Endometrium (tissue), 2 donors: Measurements from ENCODE around the gene CD1C.
"Not testable (repeated sequence)": the region's sequence is repeated elsewhere in the genome, so short reads cannot be mapped to it uniquely, and the experiment has no call there.

Source experiments
- FAIRE-seq: peaks from 2 replicates; lab custom pipeline; 2012; peaks lifted over from hg19 to GRCh38; lab: Jason Lieb, UNC
- donor health status: control.
- donor health status: control.

The CD1C gene

GRCh38 chr1:158289811-158290210, at the start of gene CD1C:
Gene CD1C (plus strand): TSS chr1:158289923. CDS start chr1:158290065, 142 bp downstream.
- FAIRE-seq = no peak

DNA sequence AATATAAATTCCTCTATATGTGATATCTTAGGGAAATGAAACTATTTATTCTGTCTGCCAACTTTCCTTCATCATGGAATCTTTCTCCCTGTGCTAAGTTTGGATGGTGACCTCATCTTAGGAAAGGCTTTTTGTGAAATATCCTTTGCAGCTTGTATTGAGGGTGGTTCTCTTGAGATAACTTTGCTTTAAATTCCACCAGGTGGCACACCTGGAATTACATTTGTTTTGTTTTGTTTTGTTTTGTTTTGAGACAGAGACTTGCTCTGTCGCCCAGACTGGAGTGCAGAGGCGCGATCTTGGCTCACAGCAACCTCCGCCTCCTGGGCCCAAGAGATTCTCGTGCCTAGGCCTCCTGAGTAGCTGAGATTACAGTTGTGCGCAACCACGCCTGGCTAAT, 43.1 kb upstream of the CD1C start:
- no peak for FAIRE-seq

DNA sequence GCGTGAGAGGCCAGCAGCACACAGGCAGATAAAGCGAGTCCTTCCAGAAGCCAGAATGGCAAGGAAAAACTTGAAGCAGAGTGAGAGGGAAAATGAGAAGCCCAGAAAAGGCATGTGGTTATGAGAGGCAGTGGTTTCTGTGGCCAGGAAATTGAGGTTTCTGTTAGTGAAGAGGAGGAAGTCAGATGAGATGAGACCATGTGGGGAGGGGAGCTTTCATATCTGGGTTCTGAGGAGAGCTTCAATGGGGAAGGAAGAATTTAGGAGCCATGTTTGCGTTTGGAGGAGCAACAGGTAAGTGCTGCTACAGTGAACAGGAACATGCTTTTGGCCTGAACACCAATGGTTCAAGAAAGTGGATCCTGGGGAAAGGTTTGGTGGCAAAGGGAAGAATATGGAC, 41.6 kb upstream of the CD1C start:
- FAIRE-seq = no peak

DNA sequence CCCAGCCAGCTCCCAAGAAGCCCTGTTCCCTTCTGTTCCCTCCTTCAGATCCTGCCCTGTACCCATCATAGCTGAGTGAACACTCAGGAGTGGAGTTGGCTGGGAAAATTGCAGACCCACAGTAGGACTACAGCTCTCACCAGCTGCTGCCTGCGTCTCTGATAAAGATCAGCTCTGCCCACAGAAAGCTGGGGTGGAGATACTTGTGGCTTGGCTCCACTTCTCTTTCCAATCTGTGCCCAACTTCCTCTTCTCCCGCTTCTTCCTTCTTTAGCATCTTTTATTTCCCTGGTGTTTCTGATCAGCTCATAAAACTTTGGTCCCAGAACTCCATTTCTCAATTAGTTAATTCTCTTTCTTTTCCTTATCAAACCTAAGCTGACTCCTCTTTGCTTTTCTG, 41.0 kb upstream of the CD1C start:
- FAIRE-seq = no peak

DNA sequence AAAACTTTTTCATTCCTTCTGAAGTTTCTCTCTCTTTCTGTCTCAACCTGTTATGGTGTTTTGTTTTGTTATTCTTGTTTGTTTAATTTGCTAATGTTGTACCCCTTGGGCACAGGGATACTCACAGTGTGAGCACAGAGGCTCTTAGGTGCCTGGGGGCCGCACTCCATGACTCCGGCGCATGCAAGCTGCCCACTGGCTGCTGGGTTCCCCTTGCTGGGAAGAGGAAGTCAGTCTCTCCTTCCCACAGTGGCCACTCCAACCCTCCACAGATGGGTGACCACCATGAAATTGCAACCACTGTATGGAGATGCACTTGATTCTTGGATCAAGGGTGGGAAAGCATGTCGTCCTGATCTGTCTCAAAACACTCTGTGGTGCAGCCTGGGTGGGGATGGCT, 40.1 kb upstream of the CD1C start:
- FAIRE-seq = no peak

GRCh38 chr1:158251163-158251562, 38.6 kb upstream of the CD1C start:
- no peak for FAIRE-seq

- FAIRE-seq = no peak
Measured at GRCh38 chr1:158255656-158256055, 34.1 kb upstream of the CD1C start.

DNA sequence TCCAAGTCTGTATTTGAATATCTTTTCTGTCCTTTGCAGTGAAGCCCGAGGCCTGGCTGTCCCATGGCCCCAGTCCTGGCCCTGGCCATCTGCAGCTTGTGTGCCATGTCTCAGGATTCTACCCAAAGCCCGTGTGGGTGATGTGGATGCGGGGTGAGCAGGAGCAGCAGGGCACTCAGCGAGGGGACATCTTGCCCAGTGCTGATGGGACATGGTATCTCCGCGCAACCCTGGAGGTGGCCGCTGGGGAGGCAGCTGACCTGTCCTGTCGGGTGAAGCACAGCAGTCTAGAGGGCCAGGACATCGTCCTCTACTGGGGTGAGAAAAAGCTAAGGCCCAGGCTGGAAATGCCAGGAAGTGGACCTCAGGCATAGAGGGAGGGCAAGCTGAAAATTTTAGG, 33.0 kb upstream of the CD1C start:
- not testable (repeated sequence) for FAIRE-seq

DNA sequence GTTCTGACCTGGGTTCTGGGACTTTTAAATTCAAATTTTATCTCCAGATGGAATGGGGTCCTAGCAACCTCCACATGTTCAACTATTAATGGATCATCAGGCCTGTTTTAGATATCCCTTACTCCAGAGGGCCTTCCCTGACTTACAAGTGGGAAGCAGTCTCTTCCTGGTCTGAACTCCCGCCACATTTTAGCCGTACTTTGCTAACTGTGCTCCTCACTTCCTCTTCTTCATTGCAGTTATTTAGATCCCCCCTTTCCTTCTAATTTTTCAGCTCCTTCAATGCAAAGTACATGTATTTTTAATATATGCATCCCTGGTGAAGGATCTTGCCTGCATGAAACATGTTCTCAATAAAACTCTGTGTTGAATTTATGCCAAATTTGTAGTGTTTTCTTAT, 31.8 kb upstream of the CD1C start:
- no peak for FAIRE-seq

DNA sequence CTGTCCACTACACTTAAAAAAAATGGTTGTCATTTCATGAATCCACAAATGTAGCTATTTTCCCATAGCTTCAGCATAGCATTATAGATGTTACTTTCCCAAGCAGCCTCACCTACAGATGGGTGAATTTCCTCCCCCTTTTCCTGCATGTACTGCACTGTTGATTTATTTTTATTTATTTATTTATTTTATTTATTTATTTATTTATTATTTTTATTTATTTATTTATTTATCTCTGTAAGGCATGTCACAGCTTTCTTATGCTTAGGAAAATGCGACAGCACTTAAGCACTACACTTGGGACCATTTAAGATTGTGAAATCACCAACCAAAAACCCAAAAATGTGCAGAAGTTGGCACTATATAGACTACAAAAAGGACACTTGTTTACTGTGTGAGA, 30.6 kb upstream of the CD1C start:
- FAIRE-seq = no peak

DNA sequence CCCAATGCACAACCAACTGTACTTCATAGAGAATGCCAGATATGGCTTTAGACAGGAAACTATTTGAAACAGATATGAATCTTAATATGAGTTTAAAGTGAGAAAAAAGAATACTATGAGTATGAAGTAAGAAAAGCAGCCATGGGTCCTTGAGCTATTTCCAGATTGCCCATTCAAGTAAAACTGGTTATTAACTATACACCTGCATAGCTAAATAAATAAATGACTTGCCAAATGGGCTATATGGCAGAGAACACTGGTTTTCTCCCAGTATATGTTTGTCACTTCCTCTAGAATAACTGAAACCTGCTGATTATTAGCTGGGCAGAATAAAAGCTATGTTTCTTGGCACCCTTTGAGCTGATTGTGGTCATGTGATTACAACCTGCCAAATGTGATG, 17.0 kb upstream of the CD1C start:
- no peak for FAIRE-seq

DNA sequence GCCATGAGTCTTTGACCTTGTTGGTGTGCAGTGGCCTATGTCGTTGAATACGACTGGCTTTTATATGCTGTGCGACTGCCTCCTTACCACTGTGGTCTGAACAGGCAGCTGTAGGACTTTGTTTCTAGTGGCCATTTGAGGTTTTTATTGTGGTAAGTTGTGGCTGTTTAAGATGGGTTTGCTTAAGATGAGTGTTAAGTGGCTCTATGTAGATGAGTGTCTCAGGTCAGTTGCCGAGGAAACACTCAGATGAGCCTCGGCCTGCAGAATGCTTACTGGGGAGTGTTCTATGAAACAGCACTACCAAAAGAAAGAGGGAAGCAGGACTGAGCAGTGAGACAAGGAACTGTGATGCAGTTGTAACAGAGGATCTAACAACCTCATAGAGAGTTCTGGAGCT, 14.9 kb upstream of the CD1C start:
- no peak for FAIRE-seq

GRCh38 chr1:158282421-158282820, 7.3 kb upstream of the CD1C start:
- FAIRE-seq = not testable (repeated sequence)

- FAIRE-seq = no peak
Measured at GRCh38 chr1:158283965-158284364, 5.8 kb upstream of the CD1C start.

- FAIRE-seq = no peak
Measured at GRCh38 chr1:158285756-158286241, 3.9 kb upstream of the CD1C start.

DNA sequence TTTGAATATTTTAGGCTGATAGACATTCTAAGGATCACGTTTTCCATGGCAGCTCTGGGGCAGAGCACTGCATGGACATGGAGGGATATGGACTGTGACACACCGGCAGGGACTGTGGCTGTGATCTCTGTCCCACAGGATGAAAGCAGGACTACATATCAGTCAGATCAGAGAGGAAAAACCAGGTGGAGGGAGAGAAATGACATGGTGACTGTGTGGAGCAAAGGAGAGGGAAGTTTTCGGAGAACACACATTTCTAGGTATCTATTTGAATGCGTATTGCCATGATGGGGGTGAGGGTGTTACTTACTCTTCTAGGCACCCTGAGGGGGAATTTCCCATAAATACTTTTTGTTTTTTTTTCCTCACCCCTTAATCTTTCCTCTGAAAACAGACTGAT, 3.2 kb upstream of the CD1C start:
- no peak for FAIRE-seq

DNA sequence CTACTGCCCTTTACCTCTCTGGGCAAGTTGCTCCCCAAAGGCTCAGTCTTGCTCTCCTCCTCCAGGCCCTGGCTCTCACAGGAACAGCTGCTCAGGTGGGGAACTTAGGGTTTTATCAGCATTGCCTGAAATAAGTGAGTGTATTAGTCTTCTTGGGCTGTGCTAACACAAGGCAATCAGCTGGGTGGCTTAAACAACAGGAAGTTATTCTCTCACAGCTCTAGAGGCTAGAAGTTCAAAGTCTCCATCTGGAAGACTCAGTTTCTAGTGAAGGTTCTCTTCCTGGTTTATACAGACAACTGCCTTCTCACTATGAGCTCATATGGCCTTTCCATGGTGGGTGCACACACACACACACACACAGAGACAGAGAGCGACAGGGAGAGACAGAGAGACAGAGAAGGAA, 2.8 kb upstream of the CD1C start:
- FAIRE-seq = no peak

GRCh38 chr1:158290321-158290844, 660 bp downstream of the CD1C start:
- no peak for FAIRE-seq

DNA sequence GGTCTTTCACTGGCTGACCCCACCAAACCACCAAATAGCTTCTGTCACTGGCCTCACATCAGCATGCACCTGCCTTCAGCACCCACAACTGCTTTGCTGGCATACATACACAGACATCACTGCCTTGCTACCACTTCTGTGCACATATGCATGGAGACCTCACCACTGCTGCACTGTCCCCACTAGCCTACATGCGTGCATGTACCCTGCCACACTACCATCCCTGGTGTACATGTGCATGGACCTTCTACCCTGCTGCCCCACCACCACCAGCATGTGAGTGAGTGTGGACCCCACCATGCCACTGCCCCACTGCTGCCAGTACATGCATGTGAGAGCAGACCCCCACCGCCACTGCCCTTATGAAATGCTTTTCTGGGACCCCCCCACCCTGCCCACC, 6.1 kb downstream of the CD1C start:
- FAIRE-seq = no peak

- no peak for FAIRE-seq
Measured at GRCh38 chr1:158310623-158311022, 20.9 kb downstream of the CD1C start.

DNA sequence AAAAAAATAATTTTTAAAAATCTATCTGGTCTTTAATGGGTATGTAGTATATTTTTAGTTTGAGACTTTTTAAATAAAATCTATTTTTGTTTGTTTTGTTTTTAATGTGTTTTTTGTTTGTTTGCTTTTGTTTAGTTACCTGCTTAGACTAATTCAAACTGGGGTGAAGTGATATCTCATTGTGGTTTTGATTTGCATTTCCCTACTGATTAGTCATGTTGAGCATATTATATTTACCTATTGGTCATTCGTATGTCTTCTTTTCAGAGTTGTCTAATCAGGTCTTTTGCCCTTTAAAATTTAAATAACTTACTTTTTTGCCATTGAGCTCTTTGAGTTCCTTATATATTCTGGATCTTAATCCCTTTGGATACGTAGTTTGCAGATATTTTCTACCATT, 21.3 kb downstream of the CD1C start:
- no peak for FAIRE-seq

- no peak for FAIRE-seq
Measured at GRCh38 chr1:158323866-158324265, 34.1 kb downstream of the CD1C start.

- FAIRE-seq = no peak
Measured at GRCh38 chr1:158324395-158324794, 34.7 kb downstream of the CD1C start.

- FAIRE-seq = no peak
Measured at GRCh38 chr1:158327481-158327880, 37.8 kb downstream of the CD1C start.

GRCh38 chr1:158328426-158328825, 38.7 kb downstream of the CD1C start:
- no peak for FAIRE-seq
